IMR-90 (cell line): ENCODE results near the gene GABRB3.

Experiments used
- BHLHE40 ChIP-seq: fragments of 150-350 bp; IDR thresholded peaks from 2 replicates; pipeline ENCODE4 v1.6.1; 2016; ENCODE audit warnings: mild to moderate bottlenecking, low read depth, low read length
- CEBPB ChIP-seq: IDR thresholded peaks from 2 replicates; pipeline ENCODE4 v1.6.1; 2012; ENCODE audit warnings: low read depth, low read length, improper control_type of control experiment
- ELK1 ChIP-seq: fragments of 150-350 bp; IDR thresholded peaks from 2 replicates; pipeline ENCODE4 v1.6.1; 2016; ENCODE audit warnings: low read depth, mild to moderate bottlenecking, low read length, moderate library complexity, borderline replicate concordance
- MAFK ChIP-seq: IDR thresholded peaks from 2 replicates; pipeline ENCODE4 v1.6.1; 2012; ENCODE audit warnings: low read depth, low read length, improper control_type of control experiment
- MAZ ChIP-seq: IDR thresholded peaks from 2 replicates; pipeline ENCODE4 v1.6.1; 2012; ENCODE audit warnings: low read depth, mild to moderate bottlenecking, low read length, improper control_type of control experiment, moderate library complexity, borderline replicate concordance
- POLR2A ChIP-seq: IDR thresholded peaks from 2 replicates; pipeline ENCODE4 v1.6.1; 2012; ENCODE audit warnings: mild to moderate bottlenecking, low read depth, low read length
- RAD21 ChIP-seq: IDR thresholded peaks from 2 replicates; pipeline ENCODE4 v1.6.1; 2012; ENCODE audit warnings: low read length, improper control_type of control experiment
- RFX5 ChIP-seq: IDR thresholded peaks from 2 replicates; pipeline ENCODE4 v1.8.0; 2012; ENCODE audit warnings: low read depth, mild to moderate bottlenecking, low read length, moderate library complexity
- SMC3 ChIP-seq: fragments of 150-350 bp; IDR thresholded peaks from 2 replicates; pipeline ENCODE4 v1.6.1; 2016; ENCODE audit warnings: low read depth, mild to moderate bottlenecking, antibody characterized with exemption, low read length, moderate library complexity
- TF ChIP-seq, protein P1 (sequence below): conservative IDR thresholded peaks from 2 replicates; pipeline ENCODE4 v1.5.1; 2012; ENCODE audit warnings: mild to moderate bottlenecking, low read depth, low read length, improper control_type of control experiment
- TF ChIP-seq, protein P2 (sequence below): fragments of 150-350 bp; IDR thresholded peaks from 2 replicates; pipeline ENCODE4 v1.6.1; 2017; ENCODE audit warnings: mild to moderate bottlenecking, antibody characterized with exemption, low read length, low read depth

- TF ChIP-seq, protein P1, sequence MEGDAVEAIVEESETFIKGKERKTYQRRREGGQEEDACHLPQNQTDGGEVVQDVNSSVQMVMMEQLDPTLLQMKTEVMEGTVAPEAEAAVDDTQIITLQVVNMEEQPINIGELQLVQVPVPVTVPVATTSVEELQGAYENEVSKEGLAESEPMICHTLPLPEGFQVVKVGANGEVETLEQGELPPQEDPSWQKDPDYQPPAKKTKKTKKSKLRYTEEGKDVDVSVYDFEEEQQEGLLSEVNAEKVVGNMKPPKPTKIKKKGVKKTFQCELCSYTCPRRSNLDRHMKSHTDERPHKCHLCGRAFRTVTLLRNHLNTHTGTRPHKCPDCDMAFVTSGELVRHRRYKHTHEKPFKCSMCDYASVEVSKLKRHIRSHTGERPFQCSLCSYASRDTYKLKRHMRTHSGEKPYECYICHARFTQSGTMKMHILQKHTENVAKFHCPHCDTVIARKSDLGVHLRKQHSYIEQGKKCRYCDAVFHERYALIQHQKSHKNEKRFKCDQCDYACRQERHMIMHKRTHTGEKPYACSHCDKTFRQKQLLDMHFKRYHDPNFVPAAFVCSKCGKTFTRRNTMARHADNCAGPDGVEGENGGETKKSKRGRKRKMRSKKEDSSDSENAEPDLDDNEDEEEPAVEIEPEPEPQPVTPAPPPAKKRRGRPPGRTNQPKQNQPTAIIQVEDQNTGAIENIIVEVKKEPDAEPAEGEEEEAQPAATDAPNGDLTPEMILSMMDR, result no peak
- TF ChIP-seq POLR2A, result no peak
- no peak for TF ChIP-seq BHLHE40
- no peak for TF ChIP-seq RAD21
- no peak for TF ChIP-seq RFX5
- TF ChIP-seq MAZ, result no peak
- TF ChIP-seq MAFK, result no peak
- no peak for TF ChIP-seq SMC3
- TF ChIP-seq ELK1, result no peak
- TF ChIP-seq CEBPB, result no peak
- TF ChIP-seq, protein P2, sequence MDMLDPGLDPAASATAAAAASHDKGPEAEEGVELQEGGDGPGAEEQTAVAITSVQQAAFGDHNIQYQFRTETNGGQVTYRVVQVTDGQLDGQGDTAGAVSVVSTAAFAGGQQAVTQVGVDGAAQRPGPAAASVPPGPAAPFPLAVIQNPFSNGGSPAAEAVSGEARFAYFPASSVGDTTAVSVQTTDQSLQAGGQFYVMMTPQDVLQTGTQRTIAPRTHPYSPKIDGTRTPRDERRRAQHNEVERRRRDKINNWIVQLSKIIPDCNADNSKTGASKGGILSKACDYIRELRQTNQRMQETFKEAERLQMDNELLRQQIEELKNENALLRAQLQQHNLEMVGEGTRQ, result no peak
These were observed 34.9 kb upstream of the GABRB3 start for GRCh38 chr15:26807517-26808427.
